ENCODE results near the gene COX19.
"Not testable (repeated sequence)": the region's sequence is repeated elsewhere in the genome, so short reads cannot be mapped to it uniquely, and the experiment has no call there.

COX19 gene

DNA sequence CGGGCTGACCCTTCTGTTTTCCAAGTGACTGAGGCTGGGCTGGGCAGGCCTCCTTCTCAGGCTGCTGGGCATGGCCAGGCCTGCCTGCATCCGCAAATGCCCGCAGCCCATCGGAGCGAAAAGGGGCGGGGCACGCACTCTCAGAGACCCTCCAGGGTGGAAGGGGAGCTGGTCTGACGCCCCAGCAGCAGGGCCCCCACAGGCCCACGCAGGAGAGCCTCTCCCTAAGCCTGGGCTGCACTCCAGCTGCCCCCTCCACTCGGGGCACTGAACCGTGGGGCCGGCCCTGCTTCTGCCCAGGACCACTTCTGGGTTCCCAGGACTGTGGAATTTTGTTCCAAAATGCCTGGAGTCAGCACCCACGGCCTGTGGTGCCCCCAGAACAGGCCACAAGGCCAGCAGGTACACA, 30.2 kb downstream of the COX19 start:
- no peak for DNase-seq (ENCODE audit: low read depth in 2 of 2)

DNA sequence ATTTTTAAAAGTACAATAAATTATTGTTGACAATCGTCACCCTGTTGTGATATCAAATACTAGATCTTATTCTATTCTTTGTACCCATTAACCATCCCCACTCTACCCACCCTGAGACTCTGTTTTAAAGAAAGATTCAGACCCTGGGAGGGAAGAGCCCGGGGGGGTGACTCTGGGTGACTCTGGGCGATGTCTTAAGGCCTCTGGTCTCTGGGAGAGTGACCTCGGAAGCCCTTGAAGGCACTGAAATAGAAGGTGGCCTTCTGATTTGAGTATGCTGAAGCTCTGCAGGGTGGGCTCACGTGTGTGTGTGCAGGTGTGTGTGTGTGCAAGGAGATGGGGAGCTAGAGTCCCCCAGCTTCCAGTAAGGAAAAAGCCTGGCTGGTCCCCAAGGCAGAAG, 30.6 kb downstream of the COX19 start:
- DNase-seq (ENCODE audit: low read depth in 2 of 2): no peak

GRCh38 chr7:943793-944192, 31.6 kb downstream of the COX19 start:
- not testable (repeated sequence) for DNase-seq (ENCODE audit: low read depth in 2 of 2)

DNA sequence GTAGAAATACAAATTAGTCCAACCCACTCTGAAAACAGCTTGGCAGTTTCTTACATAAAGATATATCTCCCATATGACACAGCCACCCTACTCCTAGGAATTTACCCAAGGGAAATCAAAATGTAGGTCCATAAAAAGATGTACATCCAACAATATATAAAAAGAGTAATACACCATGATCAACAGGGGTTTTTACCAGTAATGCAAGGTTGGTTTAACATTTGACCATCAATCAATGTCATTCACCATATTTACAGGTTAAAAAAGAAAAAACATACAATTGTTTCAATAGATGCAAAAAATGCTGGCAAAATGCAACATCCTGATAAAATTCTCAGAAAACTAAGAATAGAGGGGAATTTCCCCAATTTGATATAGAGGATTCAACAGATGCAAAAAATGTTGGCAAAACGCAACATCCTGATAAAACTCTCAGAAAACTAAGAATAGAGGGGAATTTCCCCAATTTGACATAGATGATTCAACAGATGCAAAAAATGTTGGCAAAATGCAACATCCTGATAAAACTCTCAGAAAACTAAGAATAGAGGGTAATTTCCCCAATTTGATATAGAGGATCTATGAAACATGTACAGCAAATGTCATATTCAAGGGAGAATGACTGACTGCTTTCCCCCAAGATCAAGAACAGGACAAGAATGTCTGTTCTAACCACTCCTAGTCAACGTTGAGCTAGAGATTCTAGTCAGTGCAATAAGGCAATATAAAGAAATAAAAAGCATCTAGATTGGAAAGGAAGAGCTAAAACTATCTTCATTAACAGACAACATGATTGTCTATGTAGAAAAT, 34.5 kb downstream of the COX19 start:
- no peak for DNase-seq (ENCODE audit: low read depth in 2 of 2)

DNA sequence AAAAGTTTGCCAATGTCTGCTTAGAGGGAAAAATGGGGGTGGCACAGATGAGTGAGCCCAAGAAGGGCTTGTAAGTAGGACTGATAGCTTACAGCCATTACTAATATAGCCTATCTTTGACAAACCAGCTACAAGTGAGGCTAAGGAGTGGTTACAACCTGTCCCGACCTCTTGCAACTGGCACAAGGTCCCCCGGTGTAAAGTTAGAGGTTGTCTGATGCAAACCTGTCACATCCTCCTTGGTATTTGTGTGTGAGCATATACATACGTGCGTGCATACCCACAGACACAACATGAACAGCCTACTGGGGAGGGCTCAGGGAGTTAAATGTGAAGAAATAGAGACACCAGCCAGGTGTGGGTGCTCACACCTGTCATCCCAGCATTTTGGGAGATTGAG, 35.5 kb downstream of the COX19 start:
- DNase-seq (ENCODE audit: low read depth in 2 of 2): no peak

GRCh38 chr7:938546-939185, 36.7 kb downstream of the COX19 start:
- no peak for DNase-seq (ENCODE audit: low read depth in 2 of 2)

DNA sequence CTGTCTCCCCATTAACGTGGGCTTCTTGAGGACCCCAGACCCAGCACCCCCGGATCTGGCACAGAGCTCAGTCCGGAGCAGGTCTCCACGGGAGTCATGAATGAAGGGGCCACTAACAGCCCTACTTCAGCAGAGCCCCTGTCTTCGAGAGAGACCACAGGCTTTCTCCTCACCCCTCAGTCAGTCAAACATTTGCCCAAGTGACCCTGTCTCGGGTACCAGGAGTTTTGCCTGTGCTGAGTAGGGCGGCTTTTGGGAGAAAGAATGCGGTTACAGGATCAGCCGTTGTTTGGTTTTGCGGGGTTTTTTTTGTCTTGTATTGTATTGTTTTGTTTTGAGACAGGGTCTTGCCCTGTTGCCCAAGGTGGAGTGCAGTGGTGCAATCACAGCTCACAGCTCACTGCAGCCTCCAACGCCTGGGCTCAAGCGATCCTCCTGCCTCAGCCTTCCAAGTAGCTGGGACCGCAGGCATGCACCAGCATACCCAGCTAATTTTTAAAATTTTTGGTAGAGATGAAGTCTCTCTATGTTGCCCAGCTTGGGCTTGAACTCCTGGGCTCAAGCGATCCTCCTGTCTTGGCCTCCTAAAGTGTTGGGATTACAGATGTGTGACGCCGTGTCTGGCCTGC, 37.4 kb downstream of the COX19 start:
- no peak for DNase-seq (ENCODE audit: low read depth in 2 of 2)

DNA sequence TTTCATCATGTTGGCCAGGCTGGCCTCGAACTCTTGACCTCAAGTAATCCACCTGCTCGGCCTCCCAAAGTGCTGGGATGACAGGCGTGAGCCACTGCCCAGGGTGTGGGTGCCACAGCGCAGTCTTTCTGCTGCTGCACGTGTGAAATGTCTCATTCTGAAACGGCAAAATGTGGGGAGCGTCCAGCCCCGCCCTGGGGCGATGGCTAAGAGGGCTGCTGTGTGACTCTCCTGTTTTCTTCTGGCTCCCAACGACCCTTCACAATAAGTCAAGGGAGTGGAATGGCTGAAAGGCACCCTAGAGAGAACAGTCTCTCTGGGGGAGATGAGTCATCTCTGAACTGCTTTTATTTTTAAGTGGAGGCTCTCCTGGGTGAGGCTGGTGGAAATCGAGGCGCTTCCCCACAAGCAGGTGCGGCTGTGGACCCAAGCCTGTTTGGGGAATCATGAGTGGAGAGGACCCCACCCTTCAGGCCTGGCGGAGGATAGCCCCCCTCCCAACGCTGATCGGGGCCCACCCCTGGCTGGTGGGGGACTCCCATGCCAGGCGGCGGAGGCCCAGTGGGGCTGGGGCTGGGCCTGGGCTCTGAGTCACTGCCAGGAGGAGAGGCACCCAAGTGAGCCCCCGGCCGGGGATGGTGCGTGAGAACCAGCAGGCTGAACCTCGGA, 38.8 kb downstream of the COX19 start:
- DNase-seq (ENCODE audit: low read depth in 2 of 2): no peak

DNA sequence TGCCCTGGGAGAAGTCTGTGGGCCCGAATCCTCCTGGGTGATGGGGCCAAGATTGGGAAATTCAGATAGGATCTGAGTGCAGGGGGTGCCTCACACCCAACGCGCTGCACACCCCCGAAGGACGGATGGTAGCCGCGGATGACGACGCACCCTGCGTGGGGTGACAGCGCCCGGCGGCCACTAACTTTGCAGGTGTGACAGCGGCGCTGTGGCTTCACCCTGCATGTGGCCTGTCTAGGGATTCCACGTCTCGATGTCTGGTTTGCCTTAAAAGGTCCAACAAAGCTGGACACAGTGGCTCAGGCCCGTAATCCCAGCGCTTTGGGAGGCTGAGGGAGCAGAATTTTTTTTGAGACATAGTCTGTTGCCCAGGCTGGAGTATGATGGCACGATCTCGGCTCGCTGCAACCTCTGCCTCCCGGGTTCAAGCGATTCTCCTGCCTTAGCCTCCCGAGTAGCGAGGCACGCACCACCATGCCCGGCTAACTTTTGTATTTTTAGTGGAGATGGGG, 39.4 kb downstream of the COX19 start:
- DNase-seq (ENCODE audit: low read depth in 2 of 2): no peak

- no peak for DNase-seq (ENCODE audit: low read depth in 2 of 2)
These were observed 40.0 kb downstream of the COX19 start for GRCh38 chr7:935164-935873.

- DNase-seq (ENCODE audit: low read depth in 2 of 2): no peak
These were observed 40.7 kb downstream of the COX19 start for GRCh38 chr7:934469-935163.

DNA sequence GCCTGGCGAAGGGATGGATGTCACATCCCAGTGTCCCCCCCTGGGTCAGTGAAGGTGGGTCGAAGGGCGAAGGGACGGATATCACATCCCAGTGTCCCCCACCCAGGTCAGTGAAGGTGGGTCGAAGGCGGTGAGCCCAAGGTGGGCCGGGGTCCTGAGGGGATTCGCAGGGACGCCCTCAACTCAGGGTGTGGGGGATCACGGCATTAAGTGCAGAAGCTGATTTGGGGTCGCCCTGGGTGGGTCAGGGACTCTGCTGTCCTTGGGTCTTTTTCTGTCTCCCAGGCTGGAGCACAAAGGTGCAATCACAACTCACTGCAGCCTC, 42.7 kb downstream of the COX19 start:
- DNase-seq (ENCODE audit: low read depth in 2 of 2): no peak

- no peak for DNase-seq (ENCODE audit: low read depth in 2 of 2)
These were observed 43.3 kb downstream of the COX19 start for GRCh38 chr7:931871-932650.

- no peak for DNase-seq (ENCODE audit: low read depth in 2 of 2)
These were observed 44.2 kb downstream of the COX19 start for GRCh38 chr7:930975-931758.

GRCh38 chr7:929311-929711, 46.0 kb downstream of the COX19 start:
- no peak for DNase-seq (ENCODE audit: low read depth in 2 of 2)

- no peak for DNase-seq (ENCODE audit: low read depth in 2 of 2)
These were observed 48.2 kb downstream of the COX19 start for GRCh38 chr7:927031-927671.

GRCh38 chr7:926061-927030, 49.0 kb downstream of the COX19 start:
- DNase-seq (ENCODE audit: low read depth in 2 of 2): no peak

GRCh38 chr7:925601-926000, 49.7 kb downstream of the COX19 start:
- no peak for DNase-seq (ENCODE audit: low read depth in 2 of 2)

All from fibroblast of skin of left quadriceps (primary cell).